Measurements from ENCODE around the gene ANAPC10.

Gene ANAPC10

DNA sequence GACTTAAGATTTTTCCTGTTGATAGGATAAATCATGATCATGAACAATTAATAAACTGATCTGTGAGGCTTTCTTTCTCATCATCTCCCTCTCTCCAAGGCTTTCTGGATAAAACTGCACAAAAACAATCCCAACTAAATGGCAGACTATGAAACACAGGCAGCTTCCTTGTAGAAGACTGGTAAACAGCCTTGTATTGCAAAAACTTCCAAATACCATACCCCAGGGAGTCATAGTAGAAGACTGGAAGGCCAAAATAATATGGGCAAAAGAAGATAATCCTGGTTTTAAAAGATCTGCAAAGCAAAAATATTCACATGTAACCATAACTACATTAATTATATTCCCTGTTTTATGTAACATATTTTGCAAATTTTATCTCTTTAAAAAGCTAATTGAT, 113.0 kb downstream of the ANAPC10 start:
- Histone ChIP-seq H3K27ac (no peak overlapping the region), H3K4me2 (ENCODE audit: low read length) (no peak overlapping the region), H2AFZ (no peak overlapping the region), H3K27me3 (ENCODE audit: control insufficient read depth, insufficient read depth, low read length) (no peaks in the 10 kb centered on the region), H3K4me3 (ENCODE audit: low read depth, low read length) (no peak overlapping the region), H3K79me2 (no peaks in the 10 kb centered on the region), H3K36me3 (ENCODE audit: control insufficient read depth, insufficient read depth, low read length) (no peaks in the 10 kb centered on the region), H3K9me3 (ENCODE audit: control insufficient read depth, low read length) (no peaks in the 10 kb centered on the region), H3K9ac (no peak overlapping the region), H3K4me1 (no peaks in the 10 kb centered on the region)
- no peak for TF ChIP-seq CTCF (IDR thresholded peaks at IDR 0.05)

DNA sequence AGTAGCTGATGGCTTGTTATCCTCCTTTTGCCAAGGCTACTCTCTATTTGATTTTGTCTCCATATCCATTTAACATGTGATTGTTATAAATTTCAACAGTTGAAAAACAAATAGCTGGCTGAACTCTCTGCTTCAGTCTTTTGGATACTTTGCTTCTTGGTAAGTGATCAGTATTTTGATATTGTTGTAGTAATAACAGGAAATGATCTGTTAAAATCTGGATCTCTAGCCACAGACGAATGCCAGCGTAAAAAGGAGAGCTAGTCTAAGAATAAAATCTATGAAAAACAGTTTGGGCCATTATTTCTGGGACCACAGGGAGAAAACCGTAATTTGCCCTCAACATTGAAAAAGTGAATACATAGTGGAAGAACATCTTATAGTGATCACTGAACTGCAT, 113.8 kb downstream of the ANAPC10 start:
- Histone ChIP-seq H3K9me3 (ENCODE audit: control insufficient read depth, low read length) (no peaks in the 10 kb centered on the region), H3K9ac (no peak overlapping the region), H3K27me3 (ENCODE audit: control insufficient read depth, insufficient read depth, low read length) (no peaks in the 10 kb centered on the region), H3K4me2 (ENCODE audit: low read length) (no peak overlapping the region), H3K36me3 (ENCODE audit: control insufficient read depth, insufficient read depth, low read length) (no peaks in the 10 kb centered on the region), H3K27ac (no peak overlapping the region), H3K4me3 (ENCODE audit: low read depth, low read length) (no peak overlapping the region), H3K79me2 (no peaks in the 10 kb centered on the region), H2AFZ (no peak overlapping the region), H3K4me1 (no peaks in the 10 kb centered on the region)
- TF ChIP-seq CTCF (IDR thresholded peaks at IDR 0.05), result no peak

GRCh38 chr4:144975718-144976117, 122.3 kb downstream of the ANAPC10 start:
- no peak for TF ChIP-seq CTCF (IDR thresholded peaks at IDR 0.05)
- Histone ChIP-seq H3K4me2 (ENCODE audit: low read length) (no peak overlapping the region), H3K9me3 (ENCODE audit: control insufficient read depth, low read length) (no peaks in the 10 kb centered on the region), H3K4me1 (no peaks in the 10 kb centered on the region), H3K27ac (no peak overlapping the region), H3K9ac (no peak overlapping the region), H3K36me3 (ENCODE audit: control insufficient read depth, insufficient read depth, low read length) (no peaks in the 10 kb centered on the region), H3K27me3 (ENCODE audit: control insufficient read depth, insufficient read depth, low read length) (no peaks in the 10 kb centered on the region), H2AFZ (no peak overlapping the region), H3K79me2 (no peaks in the 10 kb centered on the region), H3K4me3 (ENCODE audit: low read depth, low read length) (no peak overlapping the region)

GRCh38 chr4:144970597-144970996, 127.4 kb downstream of the ANAPC10 start:
- H3K27me3 ChIP-seq (ENCODE audit: control insufficient read depth, insufficient read depth, low read length), result no peaks in the 10 kb centered on the region
- H3K4me2 ChIP-seq (ENCODE audit: low read length), result no peak overlapping the region
- no peak overlapping the region for H3K27ac ChIP-seq
- no peak overlapping the region for H2AFZ ChIP-seq
- H3K9ac ChIP-seq, result no peak overlapping the region
- H3K36me3 ChIP-seq (ENCODE audit: control insufficient read depth, insufficient read depth, low read length), result no peaks in the 10 kb centered on the region
- TF ChIP-seq CTCF (IDR thresholded peaks at IDR 0.05), result no peak
- H3K79me2 ChIP-seq, result no peaks in the 10 kb centered on the region
- H3K4me3 ChIP-seq (ENCODE audit: low read depth, low read length), result no peak overlapping the region
- H3K9me3 ChIP-seq (ENCODE audit: control insufficient read depth, low read length), result no peaks in the 10 kb centered on the region
- H3K4me1 ChIP-seq, result no peaks in the 10 kb centered on the region

GRCh38 chr4:144969821-144970220, 128.2 kb downstream of the ANAPC10 start:
- no peak for TF ChIP-seq CTCF (IDR thresholded peaks at IDR 0.05)

More at GRCh38 chr4:144969821-144970220, 128.2 kb downstream of the ANAPC10 start:
- no peak overlapping the region for H3K4me3 ChIP-seq (ENCODE audit: low read depth, low read length)
- H3K27ac ChIP-seq, result no peak overlapping the region
- no peak overlapping the region for H3K9ac ChIP-seq
- no peaks in the 10 kb centered on the region for H3K4me1 ChIP-seq
- H3K79me2 ChIP-seq, result no peaks in the 10 kb centered on the region
- H3K4me2 ChIP-seq (ENCODE audit: low read length), result no peak overlapping the region
- no peaks in the 10 kb centered on the region for H3K9me3 ChIP-seq (ENCODE audit: control insufficient read depth, low read length)
- no peaks in the 10 kb centered on the region for H3K27me3 ChIP-seq (ENCODE audit: control insufficient read depth, insufficient read depth, low read length)
- no peaks in the 10 kb centered on the region for H3K36me3 ChIP-seq (ENCODE audit: control insufficient read depth, insufficient read depth, low read length)
- no peak overlapping the region for H2AFZ ChIP-seq
